HepG2 (cell line): ENCODE data around the gene UEVLD. TPM values are rescaled to one million over a fixed set of nuclear protein-coding genes. Genes with fewer than 3 reads are reported as not detected.

Source experiments
- EEA1 ChIP-seq: sonication (generic); formaldehyde crosslinking; IDR thresholded peaks from 2 replicates; pipeline ENCODE4 v1.5.1; 2020; ENCODE audit warnings: mild to moderate bottlenecking, missing genetic modification reagents, borderline replicate concordance
- KDM5B ChIP-seq: sonication (generic); formaldehyde crosslinking; IDR thresholded peaks from 2 replicates; pipeline ENCODE4 v1.4.0; 2020; ENCODE audit warnings: missing genetic modification reagents, mild to moderate bottlenecking, borderline replicate concordance
- MIXL1 ChIP-seq: IDR thresholded peaks from 2 replicates; pipeline ENCODE4 v1.6.1; 2016
- MTA3 ChIP-seq: sonication (generic); formaldehyde crosslinking; IDR thresholded peaks from 2 replicates; pipeline ENCODE4 v1.4.0; 2020; ENCODE audit warnings: missing genetic modification reagents
- PITX1 ChIP-seq: sonication (generic); formaldehyde crosslinking; IDR thresholded peaks from 2 replicates; pipeline ENCODE4 v1.5.1; 2020; ENCODE audit warnings: mild to moderate bottlenecking, missing genetic modification reagents
- PLRG1 ChIP-seq: fragments of 450-650 bp; conservative IDR thresholded peaks from 2 replicates; pipeline ENCODE4 v1.6.1; 2016
- SNRNP70 ChIP-seq: fragments of 200-400 bp; formaldehyde crosslinking; IDR thresholded peaks from 2 replicates; pipeline ENCODE4 v1.6.1; 2017; ENCODE audit warnings: mild to moderate bottlenecking, low read depth, low read length, moderate library complexity
- TOE1 ChIP-seq: sonication (generic); formaldehyde crosslinking; IDR thresholded peaks from 2 replicates; pipeline ENCODE4 v1.4.0; 2020; ENCODE audit warnings: mild to moderate bottlenecking, missing genetic modification reagents
- ZNF382 ChIP-seq: sonication (generic); formaldehyde crosslinking; IDR thresholded peaks from 2 replicates; pipeline ENCODE4 v1.5.0; 2020; ENCODE audit warnings: missing genetic modification reagents, mild to moderate bottlenecking, borderline replicate concordance
- ZNF761 ChIP-seq: sonication (generic); formaldehyde crosslinking; conservative IDR thresholded peaks from 2 replicates; pipeline ENCODE4 v1.4.0; 2020; ENCODE audit warnings: mild to moderate bottlenecking, missing genetic modification reagents
- polyA plus RNA-seq, 8 experiments: library from polyadenylated mRNA; depleted of rRNA in 3 of 8; stranded (reverse) in 7 of 8; unstranded in 1 of 8; fragments of >200 nt; fragmentation: Illumina TruSeq in 4 of 8; extraction: Trizol in 4 of 8; gene quantifications; 2 replicates each; pipeline versions ENCODE4 v1.2.1 to v1.2.3, GENCODE V29; 2011 to 2016; ENCODE audit warnings: low read depth in 4 of 8, missing spikeins in 1 of 8, mixed read lengths in 1 of 8; ENCODE audit not compliant: insufficient read depth in 1 of 8
- total RNA-seq, 5 experiments: library from RNA; depleted of rRNA; stranded (reverse); fragments of >200 nt; fragmentation: Illumina TruSeq; extraction: Trizol; gene quantifications; 2 replicates each; pipeline ENCODE4 v1.2.3, GENCODE V29; 2016; ENCODE audit warnings: low read depth in 1 of 5
- TF ChIP-seq, protein P1 (sequence below): IDR thresholded peaks from 2 replicates; pipeline ENCODE4 v1.6.1; 2016; ENCODE audit warnings: control low read depth
- TF ChIP-seq, protein P2 (sequence below): sonication (generic); formaldehyde crosslinking; IDR thresholded peaks from 2 replicates; pipeline ENCODE4 v1.8.0; 2022; ENCODE audit warnings: mild to moderate bottlenecking, missing genetic modification reagents; ENCODE audit not compliant: insufficient replicate concordance
- TF ChIP-seq, protein P3 (sequence below): sonication (generic); formaldehyde crosslinking; IDR thresholded peaks from 2 replicates; pipeline ENCODE4 v1.5.0; 2020; ENCODE audit warnings: mild to moderate bottlenecking, missing genetic modification reagents
- TF ChIP-seq, protein P4 (sequence below): sonication (generic); formaldehyde crosslinking; conservative IDR thresholded peaks from 2 replicates; pipeline ENCODE4 v1.4.0; 2020; ENCODE audit warnings: missing genetic modification reagents
- TF ChIP-seq, protein P5 (sequence below): sonication (generic); formaldehyde crosslinking; IDR thresholded peaks from 2 replicates; pipeline ENCODE4 v1.4.0; 2020; ENCODE audit warnings: mild to moderate bottlenecking, missing genetic modification reagents
- TF ChIP-seq, protein P6 (sequence below): sonication (generic); formaldehyde crosslinking; IDR thresholded peaks from 2 replicates; pipeline ENCODE4 v1.5.0; 2020; ENCODE audit warnings: missing genetic modification reagents
- TF ChIP-seq, protein P7 (sequence below): sonication (generic); formaldehyde crosslinking; IDR thresholded peaks from 2 replicates; pipeline ENCODE4 v1.4.0; 2020; ENCODE audit warnings: mild to moderate bottlenecking, low read depth, missing genetic modification reagents

UEVLD gene
- total and polyA plus RNA-seq, 2 of the 13 experiments (the other 11 are each of a cell fraction or from before 2014, with no cell fraction given): 5.7 to 13.7 TPM

DNA sequence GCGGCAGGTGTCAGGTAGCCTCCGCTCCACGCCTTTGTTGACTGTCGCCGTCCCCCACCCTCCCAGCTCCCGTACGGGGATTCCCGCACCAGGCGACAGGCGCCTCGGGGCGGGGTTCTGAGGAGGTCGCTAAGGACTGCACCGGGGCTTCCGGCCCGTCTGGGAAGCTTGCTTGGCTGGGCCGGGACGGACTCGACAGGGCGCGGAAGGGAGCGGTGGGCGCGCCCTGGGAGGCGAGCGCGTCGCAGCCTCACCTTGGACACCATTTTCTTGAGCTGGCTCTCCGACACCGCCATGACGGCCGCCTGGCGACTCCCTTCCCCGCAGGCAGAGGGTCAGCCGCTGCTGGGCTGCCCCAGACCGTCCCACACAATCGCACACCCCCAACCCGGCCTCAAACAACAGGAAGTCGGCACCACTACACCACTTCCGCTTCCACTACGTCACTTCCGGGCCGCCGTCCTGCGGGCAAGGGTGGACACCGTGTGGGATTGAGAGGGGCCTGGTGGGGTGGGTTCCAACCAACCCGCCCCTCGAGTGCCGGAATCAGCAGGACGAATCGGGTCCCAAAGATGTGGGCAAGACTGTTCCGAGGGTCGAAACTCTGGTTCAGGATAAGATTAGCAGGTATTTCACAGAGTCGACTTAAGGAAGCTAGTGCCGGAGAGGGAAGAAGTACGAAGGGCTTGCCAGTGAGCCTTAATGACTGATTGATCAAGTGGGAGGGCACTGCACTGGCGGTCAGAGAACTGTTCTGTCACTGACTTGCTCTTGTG, 61.8 kb downstream of the UEVLD start, which contains the start of gene TSG101 (continued):
- TF ChIP-seq, protein P1, sequence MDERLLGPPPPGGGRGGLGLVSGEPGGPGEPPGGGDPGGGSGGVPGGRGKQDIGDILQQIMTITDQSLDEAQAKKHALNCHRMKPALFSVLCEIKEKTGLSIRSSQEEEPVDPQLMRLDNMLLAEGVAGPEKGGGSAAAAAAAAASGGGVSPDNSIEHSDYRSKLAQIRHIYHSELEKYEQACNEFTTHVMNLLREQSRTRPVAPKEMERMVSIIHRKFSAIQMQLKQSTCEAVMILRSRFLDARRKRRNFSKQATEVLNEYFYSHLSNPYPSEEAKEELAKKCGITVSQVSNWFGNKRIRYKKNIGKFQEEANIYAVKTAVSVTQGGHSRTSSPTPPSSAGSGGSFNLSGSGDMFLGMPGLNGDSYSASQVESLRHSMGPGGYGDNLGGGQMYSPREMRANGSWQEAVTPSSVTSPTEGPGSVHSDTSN (CRISPR knock-in tag): no peak
- TF ChIP-seq, protein P2, sequence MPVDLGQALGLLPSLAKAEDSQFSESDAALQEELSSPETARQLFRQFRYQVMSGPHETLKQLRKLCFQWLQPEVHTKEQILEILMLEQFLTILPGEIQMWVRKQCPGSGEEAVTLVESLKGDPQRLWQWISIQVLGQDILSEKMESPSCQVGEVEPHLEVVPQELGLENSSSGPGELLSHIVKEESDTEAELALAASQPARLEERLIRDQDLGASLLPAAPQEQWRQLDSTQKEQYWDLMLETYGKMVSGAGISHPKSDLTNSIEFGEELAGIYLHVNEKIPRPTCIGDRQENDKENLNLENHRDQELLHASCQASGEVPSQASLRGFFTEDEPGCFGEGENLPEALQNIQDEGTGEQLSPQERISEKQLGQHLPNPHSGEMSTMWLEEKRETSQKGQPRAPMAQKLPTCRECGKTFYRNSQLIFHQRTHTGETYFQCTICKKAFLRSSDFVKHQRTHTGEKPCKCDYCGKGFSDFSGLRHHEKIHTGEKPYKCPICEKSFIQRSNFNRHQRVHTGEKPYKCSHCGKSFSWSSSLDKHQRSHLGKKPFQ (CRISPR knock-in tag): peak; percentile 77
- TF ChIP-seq, protein P3, sequence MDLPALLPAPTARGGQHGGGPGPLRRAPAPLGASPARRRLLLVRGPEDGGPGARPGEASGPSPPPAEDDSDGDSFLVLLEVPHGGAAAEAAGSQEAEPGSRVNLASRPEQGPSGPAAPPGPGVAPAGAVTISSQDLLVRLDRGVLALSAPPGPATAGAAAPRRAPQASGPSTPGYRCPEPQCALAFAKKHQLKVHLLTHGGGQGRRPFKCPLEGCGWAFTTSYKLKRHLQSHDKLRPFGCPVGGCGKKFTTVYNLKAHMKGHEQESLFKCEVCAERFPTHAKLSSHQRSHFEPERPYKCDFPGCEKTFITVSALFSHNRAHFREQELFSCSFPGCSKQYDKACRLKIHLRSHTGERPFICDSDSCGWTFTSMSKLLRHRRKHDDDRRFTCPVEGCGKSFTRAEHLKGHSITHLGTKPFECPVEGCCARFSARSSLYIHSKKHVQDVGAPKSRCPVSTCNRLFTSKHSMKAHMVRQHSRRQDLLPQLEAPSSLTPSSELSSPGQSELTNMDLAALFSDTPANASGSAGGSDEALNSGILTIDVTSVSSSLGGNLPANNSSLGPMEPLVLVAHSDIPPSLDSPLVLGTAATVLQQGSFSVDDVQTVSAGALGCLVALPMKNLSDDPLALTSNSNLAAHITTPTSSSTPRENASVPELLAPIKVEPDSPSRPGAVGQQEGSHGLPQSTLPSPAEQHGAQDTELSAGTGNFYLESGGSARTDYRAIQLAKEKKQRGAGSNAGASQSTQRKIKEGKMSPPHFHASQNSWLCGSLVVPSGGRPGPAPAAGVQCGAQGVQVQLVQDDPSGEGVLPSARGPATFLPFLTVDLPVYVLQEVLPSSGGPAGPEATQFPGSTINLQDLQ (CRISPR knock-in tag): peak; percentile 99
- TF ChIP-seq PLRG1 (no peak), ZNF382 (CRISPR knock-in tag) (no peak), MIXL1 (CRISPR knock-in tag) (no peak), SNRNP70 (no peak), KDM5B (CRISPR knock-in tag) (peak; percentile 87), ZNF761 (CRISPR knock-in tag) (peak; percentile 92), MTA3 (no peak), PITX1 (CRISPR knock-in tag) (peak; percentile 72), EEA1 (peak; percentile 66; the same call in 1 of the 2 replicates), TOE1 (CRISPR knock-in tag) (0 out of 2 replicates have a peak, but pooled peaks have one; percentile 3)
- TF ChIP-seq, protein P4, sequence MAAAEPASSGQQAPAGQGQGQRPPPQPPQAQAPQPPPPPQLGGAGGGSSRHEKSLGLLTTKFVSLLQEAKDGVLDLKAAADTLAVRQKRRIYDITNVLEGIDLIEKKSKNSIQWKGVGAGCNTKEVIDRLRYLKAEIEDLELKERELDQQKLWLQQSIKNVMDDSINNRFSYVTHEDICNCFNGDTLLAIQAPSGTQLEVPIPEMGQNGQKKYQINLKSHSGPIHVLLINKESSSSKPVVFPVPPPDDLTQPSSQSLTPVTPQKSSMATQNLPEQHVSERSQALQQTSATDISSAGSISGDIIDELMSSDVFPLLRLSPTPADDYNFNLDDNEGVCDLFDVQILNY (CRISPR knock-in tag): peak; percentile 65; the same call in 1 of the 2 replicates
- TF ChIP-seq, protein P5, sequence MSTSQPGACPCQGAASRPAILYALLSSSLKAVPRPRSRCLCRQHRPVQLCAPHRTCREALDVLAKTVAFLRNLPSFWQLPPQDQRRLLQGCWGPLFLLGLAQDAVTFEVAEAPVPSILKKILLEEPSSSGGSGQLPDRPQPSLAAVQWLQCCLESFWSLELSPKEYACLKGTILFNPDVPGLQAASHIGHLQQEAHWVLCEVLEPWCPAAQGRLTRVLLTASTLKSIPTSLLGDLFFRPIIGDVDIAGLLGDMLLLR: peak; percentile 67; the same call in 1 of the 2 replicates
- TF ChIP-seq, protein P6, sequence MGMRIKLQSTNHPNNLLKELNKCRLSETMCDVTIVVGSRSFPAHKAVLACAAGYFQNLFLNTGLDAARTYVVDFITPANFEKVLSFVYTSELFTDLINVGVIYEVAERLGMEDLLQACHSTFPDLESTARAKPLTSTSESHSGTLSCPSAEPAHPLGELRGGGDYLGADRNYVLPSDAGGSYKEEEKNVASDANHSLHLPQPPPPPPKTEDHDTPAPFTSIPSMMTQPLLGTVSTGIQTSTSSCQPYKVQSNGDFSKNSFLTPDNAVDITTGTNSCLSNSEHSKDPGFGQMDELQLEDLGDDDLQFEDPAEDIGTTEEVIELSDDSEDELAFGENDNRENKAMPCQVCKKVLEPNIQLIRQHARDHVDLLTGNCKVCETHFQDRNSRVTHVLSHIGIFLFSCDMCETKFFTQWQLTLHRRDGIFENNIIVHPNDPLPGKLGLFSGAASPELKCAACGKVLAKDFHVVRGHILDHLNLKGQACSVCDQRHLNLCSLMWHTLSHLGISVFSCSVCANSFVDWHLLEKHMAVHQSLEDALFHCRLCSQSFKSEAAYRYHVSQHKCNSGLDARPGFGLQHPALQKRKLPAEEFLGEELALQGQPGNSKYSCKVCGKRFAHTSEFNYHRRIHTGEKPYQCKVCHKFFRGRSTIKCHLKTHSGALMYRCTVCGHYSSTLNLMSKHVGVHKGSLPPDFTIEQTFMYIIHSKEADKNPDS (CRISPR knock-in tag): no peak
- TF ChIP-seq, protein P7, sequence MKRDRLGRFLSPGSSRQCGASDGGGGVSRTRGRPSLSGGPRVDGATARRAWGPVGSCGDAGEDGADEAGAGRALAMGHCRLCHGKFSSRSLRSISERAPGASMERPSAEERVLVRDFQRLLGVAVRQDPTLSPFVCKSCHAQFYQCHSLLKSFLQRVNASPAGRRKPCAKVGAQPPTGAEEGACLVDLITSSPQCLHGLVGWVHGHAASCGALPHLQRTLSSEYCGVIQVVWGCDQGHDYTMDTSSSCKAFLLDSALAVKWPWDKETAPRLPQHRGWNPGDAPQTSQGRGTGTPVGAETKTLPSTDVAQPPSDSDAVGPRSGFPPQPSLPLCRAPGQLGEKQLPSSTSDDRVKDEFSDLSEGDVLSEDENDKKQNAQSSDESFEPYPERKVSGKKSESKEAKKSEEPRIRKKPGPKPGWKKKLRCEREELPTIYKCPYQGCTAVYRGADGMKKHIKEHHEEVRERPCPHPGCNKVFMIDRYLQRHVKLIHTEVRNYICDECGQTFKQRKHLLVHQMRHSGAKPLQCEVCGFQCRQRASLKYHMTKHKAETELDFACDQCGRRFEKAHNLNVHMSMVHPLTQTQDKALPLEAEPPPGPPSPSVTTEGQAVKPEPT (CRISPR knock-in tag): peak; percentile 75; the same call in 1 of the 2 replicates
